Astrocyte of the cerebellum (primary cell): ENCODE measurements around the gene NPB.

Experiments
- DNase-seq: peaks from one replicate; pipeline ENCODE4 v3.0.0-alpha.2; 2011; ENCODE audit warnings: low read depth
- H3K4me3 ChIP-seq: 2 replicates; pipeline ENCODE4 v1.5.1; 2011; ENCODE audit warnings: mild to moderate bottlenecking, low read depth, low read length, moderate library complexity
- in situ Hi-C: cut with HindIII; loops from 2 replicates; pipeline ENCODE4 v1.10.0; 2017; ENCODE audit warnings: low sequenced_read_pairs
- TF ChIP-seq, protein P1 (sequence below): IDR thresholded peaks from 2 replicates; pipeline ENCODE4 v1.5.1; 2012; ENCODE audit warnings: low read length, low read depth, moderate library complexity, mild to moderate bottlenecking; ENCODE audit errors: missing control alignments

NPB gene

DNA sequence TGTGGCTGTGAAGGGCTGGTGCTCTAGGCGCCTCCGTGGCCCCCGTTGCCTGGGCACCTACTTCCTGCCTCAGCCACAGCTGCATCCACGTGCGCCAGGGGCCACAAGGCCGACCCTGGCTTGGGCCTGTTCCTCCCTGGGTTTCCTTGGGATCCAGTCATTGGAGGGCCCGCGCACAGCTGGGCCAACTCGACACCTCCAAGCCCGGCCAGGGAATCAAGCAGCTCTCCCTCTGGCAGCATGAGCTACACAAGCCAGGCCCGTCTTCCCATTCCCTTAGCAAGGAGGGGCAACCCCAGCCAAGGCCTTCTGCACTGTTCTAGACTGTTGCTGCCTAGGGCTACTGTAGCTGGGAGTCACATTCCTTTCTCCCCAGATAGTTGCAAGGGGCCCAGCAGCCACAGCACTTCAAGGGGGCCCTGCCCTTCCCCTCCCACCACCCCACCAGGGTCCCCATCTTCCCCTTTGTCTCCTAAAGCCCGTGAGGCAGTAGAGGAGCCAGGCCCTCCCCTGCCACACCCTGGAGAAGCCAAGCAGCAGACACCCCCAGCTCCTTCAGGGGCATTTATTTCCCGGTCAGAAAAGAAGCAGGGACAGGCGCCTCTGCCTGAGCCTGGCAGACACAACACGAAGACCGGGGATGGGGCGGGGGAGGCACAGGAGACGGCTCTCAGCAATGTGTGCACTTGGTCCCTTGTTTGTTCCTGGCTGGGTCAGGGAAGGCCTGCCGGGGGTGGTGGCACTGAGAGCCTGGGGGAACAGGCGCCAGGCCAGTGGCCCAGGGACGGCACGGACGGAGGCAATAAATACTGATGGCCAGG lies 34.7 kb upstream of the NPB start:
- TF ChIP-seq, protein P1, sequence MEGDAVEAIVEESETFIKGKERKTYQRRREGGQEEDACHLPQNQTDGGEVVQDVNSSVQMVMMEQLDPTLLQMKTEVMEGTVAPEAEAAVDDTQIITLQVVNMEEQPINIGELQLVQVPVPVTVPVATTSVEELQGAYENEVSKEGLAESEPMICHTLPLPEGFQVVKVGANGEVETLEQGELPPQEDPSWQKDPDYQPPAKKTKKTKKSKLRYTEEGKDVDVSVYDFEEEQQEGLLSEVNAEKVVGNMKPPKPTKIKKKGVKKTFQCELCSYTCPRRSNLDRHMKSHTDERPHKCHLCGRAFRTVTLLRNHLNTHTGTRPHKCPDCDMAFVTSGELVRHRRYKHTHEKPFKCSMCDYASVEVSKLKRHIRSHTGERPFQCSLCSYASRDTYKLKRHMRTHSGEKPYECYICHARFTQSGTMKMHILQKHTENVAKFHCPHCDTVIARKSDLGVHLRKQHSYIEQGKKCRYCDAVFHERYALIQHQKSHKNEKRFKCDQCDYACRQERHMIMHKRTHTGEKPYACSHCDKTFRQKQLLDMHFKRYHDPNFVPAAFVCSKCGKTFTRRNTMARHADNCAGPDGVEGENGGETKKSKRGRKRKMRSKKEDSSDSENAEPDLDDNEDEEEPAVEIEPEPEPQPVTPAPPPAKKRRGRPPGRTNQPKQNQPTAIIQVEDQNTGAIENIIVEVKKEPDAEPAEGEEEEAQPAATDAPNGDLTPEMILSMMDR: no peak
- in situ Hi-C loops: no loop called here
- H3K4me3 ChIP-seq: no peak overlapping the region
- DNase-seq: no peak

DNA sequence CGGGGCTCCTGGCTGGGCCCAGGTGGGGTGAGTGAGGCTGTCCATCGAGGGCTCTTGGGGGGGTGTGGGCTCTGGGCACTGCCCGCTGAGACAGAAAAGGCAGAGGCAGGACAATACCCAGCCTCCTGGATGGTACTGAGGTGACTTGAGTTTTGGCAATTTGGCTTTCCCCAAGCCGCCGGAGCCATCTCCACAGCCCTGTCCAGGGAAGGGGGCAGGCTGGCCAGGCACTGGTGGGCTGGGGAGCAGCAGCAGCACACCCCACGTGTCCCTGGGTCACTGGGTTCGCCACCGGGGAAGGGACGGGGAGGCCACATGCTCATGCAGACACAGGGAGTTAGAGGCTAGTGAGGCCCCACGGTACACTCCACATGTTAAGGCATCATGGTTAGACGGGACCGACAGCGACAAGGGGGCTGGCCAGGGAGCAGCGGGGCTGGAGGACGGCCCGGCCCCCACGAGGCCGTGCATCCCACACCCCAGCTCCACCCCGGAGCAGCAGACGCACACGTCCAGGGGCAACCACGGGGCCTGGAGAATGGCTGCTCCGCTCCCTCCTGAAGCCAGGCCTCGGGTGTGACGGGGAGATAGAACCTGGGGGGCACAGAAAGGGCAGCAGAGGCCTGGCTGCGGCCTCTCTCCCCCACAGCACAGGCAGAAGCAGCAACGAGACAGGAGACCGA lies 33.9 kb upstream of the NPB start:
- DNase-seq: no peak
- in situ Hi-C loops: no loop called here

DNA sequence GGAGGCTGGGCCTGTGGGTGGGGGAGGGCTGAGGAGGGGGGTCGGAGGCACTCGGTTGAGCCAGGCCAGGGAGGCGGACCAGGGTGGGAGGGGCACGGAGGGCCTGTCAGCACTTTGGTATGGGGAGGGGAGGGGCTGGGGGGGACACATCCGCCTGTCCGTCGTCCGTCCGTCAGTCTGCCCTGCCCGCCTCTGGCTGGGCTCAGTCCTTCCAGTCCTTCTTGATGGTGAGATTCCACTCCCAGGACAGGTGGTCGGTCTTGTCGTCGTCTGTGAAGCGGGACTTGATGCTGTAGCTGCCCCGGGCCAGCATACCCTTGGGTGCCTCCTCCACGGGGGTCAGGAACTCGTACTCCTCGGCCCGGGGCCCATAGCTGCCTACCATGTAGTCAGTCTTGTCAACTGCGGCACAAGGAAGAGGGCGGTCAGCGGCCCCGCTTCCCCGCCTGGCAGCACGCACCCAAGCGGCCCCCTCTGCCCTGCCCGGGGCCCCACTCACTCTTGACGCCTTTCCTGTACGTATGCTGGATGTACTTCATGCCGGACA lies 33.3 kb upstream of the NPB start:
- no peak overlapping the region for H3K4me3 ChIP-seq
- TF ChIP-seq, protein P1: no peak
- in situ Hi-C loops: no loop called here
- no peak for DNase-seq

More for the DNA sequence above, 33.9 kb upstream of the NPB start:
- TF ChIP-seq, protein P1: no peak
- no peak overlapping the region for H3K4me3 ChIP-seq

DNA sequence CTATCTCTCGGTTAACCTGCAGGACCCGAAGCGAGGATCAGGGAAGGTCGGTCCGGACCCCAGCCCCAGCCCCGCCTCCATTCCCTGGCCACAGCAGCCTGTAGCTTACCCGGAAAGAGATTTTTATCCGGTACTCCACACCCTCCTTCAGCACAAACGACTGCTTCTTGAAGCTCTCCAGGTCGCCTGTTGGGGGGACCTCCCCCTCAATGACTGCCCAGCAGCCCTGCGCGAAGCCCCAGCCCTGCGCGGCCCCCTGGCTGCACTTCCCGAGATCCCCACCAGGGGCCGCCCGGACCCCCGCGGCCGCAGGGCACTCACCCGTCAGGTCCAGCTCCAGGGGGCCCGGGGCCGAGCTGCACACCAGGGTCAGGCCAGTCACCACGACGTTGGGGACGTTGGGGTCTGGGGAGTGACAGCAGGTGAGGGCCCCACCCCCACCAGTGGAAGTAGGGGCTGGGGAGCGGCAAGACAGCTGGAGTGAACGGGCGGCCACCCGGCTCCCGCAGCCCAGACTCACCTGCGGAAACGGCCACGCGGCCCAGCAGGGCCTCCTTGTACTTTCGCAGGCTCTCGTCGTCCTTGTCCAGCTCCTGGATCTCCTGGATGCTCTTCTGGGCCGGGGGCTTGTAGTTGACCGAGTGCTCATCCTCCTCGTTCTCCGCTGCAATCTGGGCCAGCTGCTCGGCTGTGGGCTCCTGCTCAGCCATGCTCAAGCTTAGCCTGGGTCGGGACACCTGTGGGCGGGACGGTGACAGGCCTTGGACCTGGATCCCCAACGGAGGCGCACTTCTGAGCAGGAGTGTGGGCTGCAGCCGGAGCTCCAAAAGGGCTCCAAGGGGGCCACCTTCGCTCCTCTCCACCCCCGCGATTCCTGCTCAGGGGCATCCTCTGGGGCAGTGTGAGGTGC lies 32.6 kb upstream of the NPB start:
- H3K4me3 ChIP-seq: peak overlapping the region; percentile 84
- DNase-seq: no peak
- TF ChIP-seq, protein P1: peak; percentile 92
- in situ Hi-C loops: no loop called here

DNA sequence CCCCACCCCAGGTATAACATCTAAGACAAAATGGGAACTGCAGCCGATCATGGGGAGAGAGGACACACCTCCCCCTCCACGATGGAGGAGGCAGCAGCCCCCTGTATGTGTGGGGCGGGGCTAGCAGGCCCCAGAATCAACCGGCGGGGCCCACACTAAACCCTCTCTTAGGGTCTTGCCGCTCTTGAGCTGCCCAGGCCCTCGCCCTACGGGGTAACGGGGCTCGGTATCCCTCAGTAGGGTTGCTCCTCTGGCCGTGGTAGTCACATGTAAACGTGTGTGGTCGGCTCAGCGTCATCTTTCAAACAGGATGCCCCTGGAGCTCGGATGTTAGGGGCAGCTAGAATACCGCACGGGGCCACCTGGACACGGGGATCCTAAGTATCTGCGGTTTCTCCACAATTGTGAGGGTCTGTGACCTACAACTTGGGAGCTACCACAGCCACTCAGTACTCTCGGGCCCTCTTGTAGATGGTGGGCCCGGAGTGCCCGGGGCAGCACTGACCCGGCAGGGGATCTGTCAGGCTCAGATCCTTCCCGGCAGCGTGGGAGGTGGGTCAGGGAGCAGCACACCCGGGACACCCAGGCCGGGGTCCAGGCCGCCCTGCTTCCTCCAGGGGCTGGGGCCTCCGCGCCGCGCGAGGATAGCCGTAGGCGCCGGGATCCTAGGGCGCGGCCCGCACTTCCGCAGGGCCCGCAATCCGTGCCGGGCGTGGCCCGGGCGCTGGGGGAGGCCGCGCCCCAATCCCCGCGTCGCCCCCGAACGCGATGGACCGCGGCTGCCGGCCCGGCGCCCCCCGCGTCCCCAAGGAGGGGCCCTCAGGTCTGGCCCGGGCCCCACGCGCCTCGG lies 31.7 kb upstream of the NPB start:
- no peak for DNase-seq
- TF ChIP-seq, protein P1: no peak
- peak overlapping the region; percentile 84 for H3K4me3 ChIP-seq
- in situ Hi-C loops: no loop called here
